B cell (primary cell): Measurements from ENCODE around the gene ABHD14A. TPM values are rescaled to one million over a fixed set of nuclear protein-coding genes. Genes with fewer than 3 reads are reported as not detected.
A peak's percentile ranks its signal among the peaks of the same experiment; 100 is the strongest.

Source experiments
- ATAC-seq: fragments of 200-7000 bp; cut with Tn5 transposase; one replicate; pipeline ENCODE4 v1.10.0; 2021; ENCODE audit warnings: low read depth, mild to moderate bottlenecking, moderate number of reproducible peaks, moderate library complexity
- CTCF ChIA-PET: fragments of 350-600 bp; sonication (Branson Sonifier 250); formaldehyde crosslinking; loops from one replicate; lab custom pipeline; 2021; ENCODE audit warnings: antibody characterized with exemption, inconsistent platforms; lab: Charles Lee
- POLR2A ChIA-PET: fragments of 350-600 bp; sonication (Branson Sonifier 250); formaldehyde crosslinking; loops from one replicate; lab custom pipeline; 2021; ENCODE audit warnings: antibody characterized with exemption; lab: Charles Lee
- DNase-seq: peaks from one replicate; pipeline ENCODE4 v3.0.0; 2013
- H2AFZ ChIP-seq: 2 replicates; pipeline ENCODE4 v1.6.1; 2012; ENCODE audit warnings: mild to moderate bottlenecking, low read depth, low read length; ENCODE audit not compliant: insufficient read depth, poor library complexity, severe bottlenecking
- H3K27ac ChIP-seq, 2 donors: 1 replicate in 1 of 2; 2 replicates in 1 of 2; pipeline ENCODE4 v1.5.1; 2012 to 2013; ENCODE audit warnings: low read length in 2 of 2, mild to moderate bottlenecking in 2 of 2, moderate library complexity in 1 of 2
- H3K27me3 ChIP-seq, 4 experiments: fragments of 200-600 bp in 1 of 4; sonication (generic) in 1 of 4; replicated peaks in 1 of 4; 1 replicate in 2 of 4; 2 replicates in 2 of 4; pipeline versions ENCODE4 v1.6.1 to v1.7.0; 2013 to 2016; ENCODE audit warnings: low read length in 3 of 4, mild to moderate bottlenecking in 2 of 4, mixed read lengths in 1 of 4, moderate library complexity in 1 of 4; ENCODE audit not compliant: insufficient read depth in 4 of 4, control insufficient read depth in 3 of 4; ENCODE audit errors: control extremely low read depth in 1 of 4
- H3K36me3 ChIP-seq, 2 experiments: replicated peaks in 1 of 2; 1 replicate in 1 of 2; 2 replicates in 1 of 2; pipeline versions ENCODE4 v1.6.1 to v1.7.1; 2013; ENCODE audit warnings: low read length in 1 of 2; ENCODE audit not compliant: insufficient read depth in 2 of 2, control insufficient read depth in 1 of 2; ENCODE audit errors: control extremely low read depth in 1 of 2, extremely low read depth in 1 of 2
- H3K4me1 ChIP-seq, 2 donors: fragments of 200-600 bp in 1 of 2; sonication (generic) in 1 of 2; 1 replicate in 1 of 2; 2 replicates in 1 of 2; pipeline versions ENCODE4 v1.5.1 to v1.6.1; 2013 to 2017; ENCODE audit warnings: low read length in 2 of 2; ENCODE audit not compliant: control insufficient read depth in 2 of 2, insufficient read depth in 2 of 2
- H3K4me2 ChIP-seq: replicated peaks from 2 replicates; pipeline ENCODE3; 2012; ENCODE audit warnings: mild to moderate bottlenecking, low read depth, low read length; ENCODE audit not compliant: poor library complexity, severe bottlenecking
- H3K4me3 ChIP-seq, 5 experiments: fragments of 200-600 bp in 1 of 5; sonication (generic) in 1 of 5; 1 replicate in 3 of 5; 2 replicates in 2 of 5; pipeline versions ENCODE4 v1.5.1 to v1.7.0; 2011 to 2016; ENCODE audit warnings: low read length in 4 of 5, mild to moderate bottlenecking in 4 of 5, low read depth in 2 of 5, control low read depth in 1 of 5, moderate library complexity in 1 of 5; ENCODE audit not compliant: insufficient read depth in 1 of 5; ENCODE audit errors: control extremely low read depth in 1 of 5, extremely low read depth in 1 of 5
- H3K79me2 ChIP-seq: fragments of 200-600 bp; sonication (generic); one replicate; pipeline ENCODE4 v1.6.0; 2016; ENCODE audit warnings: low read length; ENCODE audit not compliant: control insufficient read depth, insufficient read depth
- H3K9ac ChIP-seq: fragments of 200-600 bp; sonication (generic); 2 replicates; pipeline ENCODE4 v1.6.1; 2017; ENCODE audit warnings: mild to moderate bottlenecking, low read length, moderate library complexity
- H3K9me3 ChIP-seq, 3 donors: one replicate each; pipeline versions ENCODE4 v1.6.1 to v1.7.1; 2013; ENCODE audit warnings: low read length in 2 of 3; ENCODE audit not compliant: control insufficient read depth in 2 of 3, insufficient read depth in 1 of 3; ENCODE audit errors: control extremely low read depth in 1 of 3
- H4K20me1 ChIP-seq: 2 replicates; pipeline ENCODE4 v1.6.0; 2012; ENCODE audit warnings: mild to moderate bottlenecking, low read length; ENCODE audit not compliant: insufficient read depth, control insufficient read depth, poor library complexity, severe bottlenecking
- H3K27ac Mint-ChIP-seq: one replicate; pipeline ENCODE4 v1.8.0; 2021; ENCODE audit warnings: mixed read lengths
- H3K27me3 Mint-ChIP-seq: one replicate; pipeline ENCODE4 v1.8.0; 2021; ENCODE audit warnings: mixed read lengths
- H3K4me1 Mint-ChIP-seq: one replicate; pipeline ENCODE4 v1.8.0; 2021; ENCODE audit warnings: mixed read lengths
- H3K4me3 Mint-ChIP-seq: one replicate; pipeline ENCODE4 v1.8.0; 2021; ENCODE audit warnings: mixed read lengths
- H3K9me3 Mint-ChIP-seq: one replicate; pipeline ENCODE4 v1.8.0; 2022; ENCODE audit warnings: mixed read lengths; ENCODE audit not compliant: insufficient read depth
- EZH2 ChIP-seq: IDR thresholded peaks from 2 replicates; pipeline ENCODE4 v1.6.1; 2012; ENCODE audit warnings: borderline replicate concordance, low read depth, mild to moderate bottlenecking, moderate library complexity, low read length; ENCODE audit not compliant: insufficient read depth, poor library complexity, severe bottlenecking
- WGBS: methylation state at CpG from one replicate; pipeline ENCODE4 v1.1.5; 2013; ENCODE audit warnings: missing lambda C conversion rate; ENCODE audit not compliant: insufficient coverage; 5-methylcytosine and 5-hydroxymethylcytosine counted together
- intact Hi-C: fragments of 100-400 bp; cut with micrococcal nuclease; formaldehyde crosslinking; loops from one replicate; pipeline ENCODE4 v1.10.0; 2022
- polyA plus RNA-seq: library from polyadenylated mRNA; depleted of rRNA; stranded (reverse); fragments of >200 nt; gene quantifications from 2 replicates; pipeline ENCODE4 v1.2.3, GENCODE V29; 2012
- total RNA-seq, 2 donors: library from RNA; stranded (reverse); fragments of 120-200 nt in 1 of 2; gene quantifications; 1 replicate in 1 of 2; 2 replicates in 1 of 2; pipeline versions ENCODE4 v1.2.3 to v1.2.4, GENCODE V29; 2013 to 2022
- TF ChIP-seq, protein P1 (sequence below): fragments of 200-600 bp; IDR thresholded peaks from one replicate; pipeline ENCODE4 v1.8.0; 2022; ENCODE audit warnings: antibody characterized with exemption, mild to moderate bottlenecking

Gene ABHD14A
- total and polyA plus RNA-seq, 2 donors (not counting 1 experiment from before 2014, with no cell fraction given): 11.9 to 28.8 TPM

DNA sequence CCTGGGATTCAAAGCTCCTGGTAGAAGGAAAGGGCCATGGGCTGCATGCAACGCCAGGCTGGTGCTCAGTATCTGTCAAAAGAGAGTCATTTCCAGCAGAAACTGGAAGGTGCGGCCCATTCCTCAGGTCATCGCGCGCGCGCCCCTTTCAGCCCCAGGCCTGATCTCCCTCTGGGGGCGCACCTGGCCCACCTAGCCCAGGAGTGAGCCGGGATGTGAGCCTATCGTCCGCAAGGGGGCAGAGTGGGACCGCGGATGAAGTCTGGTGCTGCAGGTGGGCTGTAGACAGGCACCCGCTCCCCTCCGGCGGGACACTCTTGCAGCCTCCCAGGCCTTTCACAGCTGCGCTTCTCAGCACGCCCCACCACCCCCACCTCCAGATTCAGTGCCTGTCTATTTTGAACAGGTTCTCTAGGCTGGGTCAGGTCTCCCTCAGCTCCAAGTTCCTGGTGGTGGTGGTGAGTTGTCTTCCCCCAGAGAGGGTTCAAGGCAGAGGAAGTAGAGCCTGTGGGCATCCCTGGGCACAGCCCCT lies 26.6 kb downstream of the ABHD14A start:
- H3K9me3 Mint-ChIP-seq: no peaks in the 10 kb centered on the region
- Histone ChIP-seq H3K27me3 (no peaks in the 10 kb centered on the region), H4K20me1 (no peaks in the 10 kb centered on the region), H3K4me1 (peaks cover 6 to 13% of the 10 kb centered on the region in 2 donors), H3K79me2 (no peaks in the 10 kb centered on the region), H3K4me2 (peak overlapping the region; percentile 56), H2AFZ (peak overlapping the region; percentile 50), H3K27ac (no peak overlapping the region), H3K36me3 (no peaks in the 10 kb centered on the region), H3K9ac (no peak overlapping the region), H3K9me3 (no peaks in the 10 kb centered on the region), H3K4me3 (no peak overlapping the region)
- CTCF ChIA-PET: interaction anchor here (0.7 to 5.7 kb wide), 30 partner anchors 9 to 451 kb away, joined by 3 to 166 read pairs (median 5); partner anchors contain the start of genes ABHD14B, ACY1, DUSP7 and PARP3
- POLR2A ChIA-PET: interaction anchor here (0.6 to 1.0 kb wide), 3 partner anchors 54 to 120 kb away, joined by 3 to 4 read pairs (median 3); partner anchors contain the start of gene DUSP7
- H3K27ac Mint-ChIP-seq: peak overlapping the region; percentile 37
- no peak overlapping the region for H3K4me3 Mint-ChIP-seq
- intact Hi-C loops: loop anchor here (1.0 to 2.0 kb wide), 5 partner anchors 54 to 446 kb away; partner anchors contain the start of gene PARP3
- H3K4me1 Mint-ChIP-seq: peaks cover 5% of the 10 kb centered on the region
- ATAC-seq (peak; percentile 99), DNase-seq (peak; percentile 91)
- 2% methylated on average over 11 of the region's 18 CpGs for WGBS
- peaks cover 6% of the 10 kb centered on the region for H3K27me3 Mint-ChIP-seq
- no peak for TF ChIP-seq EZH2
- TF ChIP-seq, protein P1, sequence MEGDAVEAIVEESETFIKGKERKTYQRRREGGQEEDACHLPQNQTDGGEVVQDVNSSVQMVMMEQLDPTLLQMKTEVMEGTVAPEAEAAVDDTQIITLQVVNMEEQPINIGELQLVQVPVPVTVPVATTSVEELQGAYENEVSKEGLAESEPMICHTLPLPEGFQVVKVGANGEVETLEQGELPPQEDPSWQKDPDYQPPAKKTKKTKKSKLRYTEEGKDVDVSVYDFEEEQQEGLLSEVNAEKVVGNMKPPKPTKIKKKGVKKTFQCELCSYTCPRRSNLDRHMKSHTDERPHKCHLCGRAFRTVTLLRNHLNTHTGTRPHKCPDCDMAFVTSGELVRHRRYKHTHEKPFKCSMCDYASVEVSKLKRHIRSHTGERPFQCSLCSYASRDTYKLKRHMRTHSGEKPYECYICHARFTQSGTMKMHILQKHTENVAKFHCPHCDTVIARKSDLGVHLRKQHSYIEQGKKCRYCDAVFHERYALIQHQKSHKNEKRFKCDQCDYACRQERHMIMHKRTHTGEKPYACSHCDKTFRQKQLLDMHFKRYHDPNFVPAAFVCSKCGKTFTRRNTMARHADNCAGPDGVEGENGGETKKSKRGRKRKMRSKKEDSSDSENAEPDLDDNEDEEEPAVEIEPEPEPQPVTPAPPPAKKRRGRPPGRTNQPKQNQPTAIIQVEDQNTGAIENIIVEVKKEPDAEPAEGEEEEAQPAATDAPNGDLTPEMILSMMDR: peak; percentile 90

DNA sequence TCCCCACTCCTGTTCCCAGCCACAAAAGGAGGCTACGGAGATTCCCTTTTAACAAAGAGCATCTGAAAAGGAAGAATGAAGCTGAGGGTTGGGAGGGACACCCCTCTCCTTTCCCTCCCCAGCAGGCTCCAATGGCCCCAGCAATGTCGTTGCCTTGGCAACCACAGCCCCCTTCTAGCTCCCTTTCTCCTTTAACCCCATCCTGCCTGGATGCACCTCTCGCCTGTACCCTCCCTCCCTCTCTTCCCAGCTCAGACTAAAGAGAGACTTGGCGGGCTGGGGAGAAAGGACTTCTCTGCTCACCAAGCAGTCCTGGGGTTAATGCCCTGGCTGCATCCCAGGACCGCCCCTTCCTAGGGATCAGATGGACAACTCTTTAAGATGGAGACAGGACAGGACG lies 27.9 kb downstream of the ABHD14A start:
- POLR2A ChIA-PET: no interaction called here
- WGBS: no CpG with 5 or more reads among the region's 6 CpGs
- no peak overlapping the region for H3K27ac Mint-ChIP-seq

More for the DNA sequence above, 27.9 kb downstream of the ABHD14A start:
- Histone ChIP-seq H3K4me3 (no peak overlapping the region), H2AFZ (no peak overlapping the region), H3K9me3 (no peaks in the 10 kb centered on the region), H3K4me1 (peaks cover 6 to 13% of the 10 kb centered on the region in 2 donors), H3K36me3 (no peaks in the 10 kb centered on the region), H3K27me3 (no peaks in the 10 kb centered on the region), H3K27ac (no peak overlapping the region), H3K9ac (no peak overlapping the region), H4K20me1 (no peaks in the 10 kb centered on the region), H3K4me2 (no peak overlapping the region), H3K79me2 (no peaks in the 10 kb centered on the region)
- Mint-ChIP-seq H3K4me1 (peaks cover 5% of the 10 kb centered on the region), H3K9me3 (no peaks in the 10 kb centered on the region), H3K4me3 (no peak overlapping the region), H3K27me3 (peaks cover 5% of the 10 kb centered on the region)
- DNase-seq (no peak), ATAC-seq (no peak)
- no peak for TF ChIP-seq EZH2
- TF ChIP-seq, protein P1: no peak
- CTCF ChIA-PET: interaction anchor here (0.9 to 5.7 kb wide), 12 partner anchors 11 to 337 kb away, joined by 3 to 166 read pairs (median 6); partner anchors contain the start of genes ABHD14B, ACY1, POC1A and TLR9
- intact Hi-C loops: no loop called here
